K562 (cell line): ENCODE results near the gene SNAPC5. TPM values are rescaled to one million over a fixed set of nuclear protein-coding genes. Genes with fewer than 3 reads are reported as not detected.

ENCODE experiments used
- ATAC-seq: fragments of 200-7000 bp; cut with Tn5 transposase; 3 replicates; pipeline ENCODE4 v1.9.1; 2020; ENCODE audit warnings: moderate library complexity
- BruUV-seq: library from RNA; stranded (reverse); fragments of 400-500 nt; replicated peaks from 2 replicates; lab custom pipeline; 2021; lab: Mats Ljungman, UMichigan
- CTCF ChIA-PET: fragments of 300-600 bp; formaldehyde crosslinking; extraction: SDS; loops from one replicate; lab custom pipeline; 2021; ENCODE audit warnings: low intra/inter-chr PET ratio; lab: Yijun Ruan, JAX
- POLR2A ChIA-PET: fragments of 300-600, 350-650 bp; sonication (Branson Sonifier 250); formaldehyde crosslinking; extraction: SDS; loops from one replicate; lab custom pipeline; 2021; ENCODE audit warnings: antibody characterized with exemption, inconsistent platforms; lab: Yijun Ruan, JAX
- DNase-seq, 4 experiments: peaks; one replicate each; pipeline versions ENCODE4 v3.0.0 to v3.0.0-alpha.2; 2011 to 2018; ENCODE audit warnings: low spot score in 3 of 4, mixed read lengths in 3 of 4; ENCODE audit errors: extremely low read depth in 1 of 4
- FAIRE-seq: peaks from 2 replicates; lab custom pipeline; 2011; peaks lifted over from hg19 to GRCh38; lab: Jason Lieb, UNC
- H2AFZ ChIP-seq: 2 replicates; pipeline ENCODE4 v1.6.0; 2011; ENCODE audit warnings: low read depth, low read length, control low read depth, inconsistent platforms
- H3K27ac ChIP-seq: fragments of 200-600 bp; 3 replicates; pipeline ENCODE4 v1.8.0; 2011; ENCODE audit warnings: low read depth, mild to moderate bottlenecking, control low read depth, inconsistent platforms, low read length, moderate library complexity, mixed read lengths; ENCODE audit errors: extremely low read depth
- H3K27me3 ChIP-seq, 2 experiments: fragments of 300-600 bp in 1 of 2; 2 replicates in 1 of 2; 3 replicates in 1 of 2; pipeline versions ENCODE4 v1.6.0 to v1.8.0; 2011; ENCODE audit warnings: inconsistent platforms in 2 of 2, low read length in 2 of 2, mild to moderate bottlenecking in 1 of 2, mixed read lengths in 1 of 2, moderate library complexity in 1 of 2; ENCODE audit not compliant: control insufficient read depth in 2 of 2, insufficient read depth in 2 of 2
- H3K36me3 ChIP-seq: fragments of 300-600 bp; 3 replicates; pipeline ENCODE4 v1.8.0; 2011; ENCODE audit warnings: mild to moderate bottlenecking, low read length, inconsistent platforms; ENCODE audit not compliant: control insufficient read depth, insufficient read depth
- H3K4me1 ChIP-seq, 2 experiments: fragments of 200-600 bp in 1 of 2; replicated peaks in 1 of 2; 2 replicates in 1 of 2; 3 replicates in 1 of 2; pipeline versions ENCODE4 v1.5.1 to v1.8.0; 2011; ENCODE audit warnings: inconsistent platforms in 2 of 2, low read length in 2 of 2, mild to moderate bottlenecking in 1 of 2, mixed read lengths in 1 of 2, moderate library complexity in 1 of 2; ENCODE audit not compliant: control insufficient read depth in 2 of 2, insufficient read depth in 2 of 2
- H3K4me2 ChIP-seq: 2 replicates; pipeline ENCODE4 v1.6.1; 2011; ENCODE audit warnings: low read length, control low read depth, inconsistent platforms, mixed read lengths; ENCODE audit not compliant: insufficient read depth
- H3K4me3 ChIP-seq: fragments of 200-600 bp; sonication (generic), shearing (Covaris generic); 2 replicates; pipeline ENCODE4 v1.5.1; 2016; ENCODE audit warnings: control low read depth, inconsistent platforms
- H3K79me2 ChIP-seq: fragments of 200-600 bp; 3 replicates; pipeline ENCODE4 v1.8.0; 2011; ENCODE audit warnings: low read length, inconsistent platforms; ENCODE audit not compliant: control insufficient read depth, insufficient read depth
- H3K9ac ChIP-seq, 2 experiments: 2 replicates each; pipeline versions ENCODE4 v1.6.0 to v1.6.1; 2011; ENCODE audit warnings: low read depth in 2 of 2, low read length in 2 of 2, control low read depth in 1 of 2, inconsistent platforms in 1 of 2, mild to moderate bottlenecking in 1 of 2, mixed read lengths in 1 of 2; ENCODE audit not compliant: insufficient read depth in 1 of 2
- H3K9me1 ChIP-seq: one replicate; pipeline ENCODE4 v1.6.0; 2011; ENCODE audit warnings: inconsistent platforms, mild to moderate bottlenecking, low read length, moderate library complexity; ENCODE audit not compliant: control insufficient read depth, insufficient read depth
- H3K9me3 ChIP-seq: replicated peaks from 2 replicates; pipeline ENCODE4 v1.5.1; 2011; ENCODE audit warnings: low read depth, low read length, inconsistent platforms; ENCODE audit not compliant: control insufficient read depth, insufficient read depth
- H4K20me1 ChIP-seq: replicated peaks from 2 replicates; pipeline ENCODE4 v1.6.1; 2011; ENCODE audit warnings: low read length, inconsistent platforms, mixed read lengths; ENCODE audit not compliant: control insufficient read depth, insufficient read depth
- BRD9 ChIP-seq: fragments of 450-650 bp; IDR thresholded peaks from 2 replicates; pipeline ENCODE4 v1.6.1; 2018; ENCODE audit warnings: low read depth; ENCODE audit not compliant: partially characterized antibody
- EP400 ChIP-seq: fragments of 450-650 bp; IDR thresholded peaks from 2 replicates; pipeline ENCODE4 v1.6.1; 2017; ENCODE audit warnings: antibody characterized with exemption, mild to moderate bottlenecking, moderate library complexity
- MTA2 ChIP-seq: fragments of 450-650 bp; IDR thresholded peaks from 2 replicates; pipeline ENCODE4 v1.6.1; 2016; ENCODE audit warnings: low read depth
- NEUROD1 ChIP-seq: fragments of 150-350 bp; IDR thresholded peaks from 2 replicates; pipeline ENCODE4 v1.6.1; 2014; ENCODE audit warnings: borderline replicate concordance, low read length, low read depth; ENCODE audit not compliant: partially characterized antibody
- NFE2 ChIP-seq: IDR thresholded peaks from 2 replicates; pipeline ENCODE4 v1.6.1; 2014; ENCODE audit warnings: antibody characterized with exemption, low read depth
- NFIC ChIP-seq: fragments of 450-650 bp; IDR thresholded peaks from 2 replicates; pipeline ENCODE4 v1.6.1; 2017; ENCODE audit warnings: mild to moderate bottlenecking, inconsistent platforms
- PTTG1 ChIP-seq: fragments of 450-650 bp; IDR thresholded peaks from 2 replicates; pipeline ENCODE4 v1.6.1; 2016; ENCODE audit warnings: low read depth, mild to moderate bottlenecking, missing genetic modification characterization, missing compliant biosample characterization
- TAF15 ChIP-seq: fragments of 200-400 bp; formaldehyde crosslinking; IDR thresholded peaks from 2 replicates; pipeline ENCODE4 v1.6.1; 2017; ENCODE audit warnings: mild to moderate bottlenecking, low read depth, low read length, moderate library complexity
- THRAP3 ChIP-seq: fragments of 450-650 bp; IDR thresholded peaks from 2 replicates; pipeline ENCODE4 v1.6.1; 2016; ENCODE audit warnings: mild to moderate bottlenecking, inconsistent platforms, borderline replicate concordance
- YBX1 ChIP-seq: fragments of 450-650 bp; IDR thresholded peaks from 2 replicates; pipeline ENCODE4 v1.7.1; 2016; ENCODE audit warnings: mild to moderate bottlenecking
- ZFP30 ChIP-seq: fragments of 250-450 bp; sonication (Bioruptor Pico); IDR thresholded peaks from 2 replicates; pipeline ENCODE4 v1.8.0; 2022; ENCODE audit warnings: moderate library complexity, mild to moderate bottlenecking, inconsistent platforms, borderline replicate concordance
- WGBS: fragments of 100-300 bp; shearing (Covaris generic); methylation state at CpG from one replicate; pipeline ENCODE4 v1.1.6; 2016; ENCODE audit warnings: low coverage, mixed read lengths; ENCODE audit not compliant: insufficient coverage; ENCODE audit errors: missing lambda C conversion rate; 5-methylcytosine and 5-hydroxymethylcytosine counted together
- in situ Hi-C: fragments of 300-500 bp; cut with MboI; formaldehyde crosslinking; loops from 4 replicates; pipeline ENCODE4 v1.15.0; 2018; ENCODE audit warnings: inconsistent platforms, mixed read lengths
- intact Hi-C: fragments of 100-400 bp; cut with micrococcal nuclease; formaldehyde crosslinking; loops from 2 replicates; pipeline ENCODE4 v1.14.2; 2022
- polyA plus RNA-seq, 8 experiments: library from polyadenylated mRNA; depleted of rRNA in 4 of 8; stranded (reverse) in 5 of 8; unstranded in 3 of 8; fragments of >200 nt; fragmentation: Nextera tagmentation in 2 of 8; fragmentation: Illumina TruSeq in 1 of 8; extraction: Ambion mirVana in 2 of 8; extraction: Trizol in 1 of 8; gene quantifications; 2 replicates each; pipeline versions ENCODE4 v1.2.1 to v1.2.3, GENCODE V29; 2011 to 2014; ENCODE audit warnings: inconsistent platforms in 1 of 8, missing spikeins in 1 of 8
- total RNA-seq, 7 experiments: library from RNA; depleted of rRNA in 6 of 7; stranded (reverse); fragments of >200 nt in 6 of 7; fragmentation: Illumina TruSeq in 2 of 7; extraction: Trizol in 2 of 7; gene quantifications; 2 replicates each; pipeline versions ENCODE4 v1.2.1 to v1.2.3, GENCODE V29; 2011 to 2021; ENCODE audit warnings: low replicate concordance in 1 of 7
- TF ChIP-seq, protein P1 (sequence below): fragments of 250-450 bp; sonication (Bioruptor Pico); IDR thresholded peaks from 2 replicates; pipeline ENCODE4 v1.4.0; 2020; ENCODE audit warnings: mild to moderate bottlenecking, moderate library complexity
- TF ChIP-seq, protein P2 (sequence below): fragments of 450-650 bp; formaldehyde crosslinking; IDR thresholded peaks from 2 replicates; pipeline ENCODE4 v1.4.0; 2020; ENCODE audit warnings: mild to moderate bottlenecking, moderate library complexity
- TF ChIP-seq, protein P3 (sequence below): fragments of 250-450 bp; sonication (Bioruptor Pico); IDR thresholded peaks from 2 replicates; pipeline ENCODE4 v1.5.1; 2021; ENCODE audit warnings: mild to moderate bottlenecking

SNAPC5 gene
- total and polyA plus RNA-seq, 9 of the 15 experiments (the other 6 are each of a cell fraction or from before 2014, with no cell fraction given): 52.8 to 155 (median 96.5) TPM

DNA sequence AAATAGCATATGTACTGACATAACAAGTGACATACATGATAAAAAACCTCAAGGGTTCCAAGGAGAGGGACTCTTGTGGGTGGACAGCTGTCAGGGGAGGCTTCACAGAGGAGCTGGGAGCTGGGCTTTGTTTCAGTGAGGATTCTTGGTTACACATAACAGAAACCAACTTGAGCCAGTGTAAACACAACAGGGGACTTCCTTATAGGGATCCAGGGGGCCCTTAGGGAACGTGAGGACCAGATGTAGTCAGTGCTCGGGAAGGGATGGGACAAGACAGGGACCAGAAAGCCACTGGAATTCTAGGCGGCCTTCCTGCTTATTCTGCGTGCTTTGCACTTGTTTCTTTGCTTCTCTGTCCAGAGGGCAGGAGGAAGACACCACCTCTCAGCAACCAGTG, 34.9 kb downstream of the SNAPC5 start:
- Histone ChIP-seq H2AFZ (no peak overlapping the region), H3K9me3 (no peaks in the 10 kb centered on the region; the same call in 1 of the 2 replicates), H3K4me1 (no peaks in the 10 kb centered on the region), H3K9ac (no peak overlapping the region), H4K20me1 (no peaks in the 10 kb centered on the region), H3K27me3 (no peaks in the 10 kb centered on the region), H3K9me1 (no peaks in the 10 kb centered on the region), H3K36me3 (peaks cover 14% of the 10 kb centered on the region; the same call in 2 of the 3 replicates), H3K27ac (no peak overlapping the region), H3K79me2 (no peaks in the 10 kb centered on the region), H3K4me3 (no peak overlapping the region), H3K4me2 (no peak overlapping the region)
- FAIRE-seq (no peak), DNase-seq (no peak), ATAC-seq (no peak)
- TF ChIP-seq NFE2: no peak
- TF ChIP-seq TAF15: no peak
- no peak for TF ChIP-seq MTA2
- TF ChIP-seq, protein P1, sequence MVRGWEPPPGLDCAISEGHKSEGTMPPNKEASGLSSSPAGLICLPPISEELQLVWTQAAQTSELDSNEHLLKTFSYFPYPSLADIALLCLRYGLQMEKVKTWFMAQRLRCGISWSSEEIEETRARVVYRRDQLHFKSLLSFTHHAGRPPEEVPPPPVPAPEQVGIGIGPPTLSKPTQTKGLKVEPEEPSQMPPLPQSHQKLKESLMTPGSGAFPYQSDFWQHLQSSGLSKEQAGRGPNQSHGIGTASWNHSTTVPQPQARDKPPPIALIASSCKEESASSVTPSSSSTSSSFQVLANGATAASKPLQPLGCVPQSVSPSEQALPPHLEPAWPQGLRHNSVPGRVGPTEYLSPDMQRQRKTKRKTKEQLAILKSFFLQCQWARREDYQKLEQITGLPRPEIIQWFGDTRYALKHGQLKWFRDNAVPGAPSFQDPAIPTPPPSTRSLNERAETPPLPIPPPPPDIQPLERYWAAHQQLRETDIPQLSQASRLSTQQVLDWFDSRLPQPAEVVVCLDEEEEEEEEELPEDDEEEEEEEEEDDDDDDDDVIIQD (CRISPR knock-in tag): no peak
- no peak for TF ChIP-seq YBX1
- no peak for TF ChIP-seq ZFP30 (CRISPR knock-in tag)
- TF ChIP-seq BRD9: no peak
- no peak for TF ChIP-seq PTTG1 (tag)
- no peak for TF ChIP-seq NFIC
- TF ChIP-seq NEUROD1: no peak
- TF ChIP-seq, protein P2, sequence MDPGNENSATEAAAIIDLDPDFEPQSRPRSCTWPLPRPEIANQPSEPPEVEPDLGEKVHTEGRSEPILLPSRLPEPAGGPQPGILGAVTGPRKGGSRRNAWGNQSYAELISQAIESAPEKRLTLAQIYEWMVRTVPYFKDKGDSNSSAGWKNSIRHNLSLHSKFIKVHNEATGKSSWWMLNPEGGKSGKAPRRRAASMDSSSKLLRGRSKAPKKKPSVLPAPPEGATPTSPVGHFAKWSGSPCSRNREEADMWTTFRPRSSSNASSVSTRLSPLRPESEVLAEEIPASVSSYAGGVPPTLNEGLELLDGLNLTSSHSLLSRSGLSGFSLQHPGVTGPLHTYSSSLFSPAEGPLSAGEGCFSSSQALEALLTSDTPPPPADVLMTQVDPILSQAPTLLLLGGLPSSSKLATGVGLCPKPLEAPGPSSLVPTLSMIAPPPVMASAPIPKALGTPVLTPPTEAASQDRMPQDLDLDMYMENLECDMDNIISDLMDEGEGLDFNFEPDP: no peak
- TF ChIP-seq, protein P3, sequence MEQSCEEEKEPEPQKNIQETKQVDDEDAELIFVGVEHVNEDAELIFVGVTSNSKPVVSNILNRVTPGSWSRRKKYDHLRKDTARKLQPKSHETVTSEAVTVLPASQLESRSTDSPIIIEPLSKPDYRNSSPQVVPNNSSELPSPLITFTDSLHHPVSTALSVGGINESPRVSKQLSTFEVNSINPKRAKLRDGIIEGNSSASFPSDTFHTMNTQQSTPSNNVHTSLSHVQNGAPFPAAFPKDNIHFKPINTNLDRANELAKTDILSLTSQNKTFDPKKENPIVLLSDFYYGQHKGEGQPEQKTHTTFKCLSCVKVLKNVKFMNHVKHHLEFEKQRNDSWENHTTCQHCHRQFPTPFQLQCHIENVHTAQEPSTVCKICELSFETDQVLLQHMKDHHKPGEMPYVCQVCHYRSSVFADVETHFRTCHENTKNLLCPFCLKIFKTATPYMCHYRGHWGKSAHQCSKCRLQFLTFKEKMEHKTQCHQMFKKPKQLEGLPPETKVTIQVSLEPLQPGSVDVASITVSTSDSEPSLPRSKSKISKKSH (CRISPR knock-in tag): no peak
- no peak for TF ChIP-seq EP400
- no peak for TF ChIP-seq THRAP3
- intact Hi-C loops: no loop called here
- POLR2A ChIA-PET: interaction anchor here (0.7 to 1.0 kb wide), 2 partner anchors 24 to 59 kb away, joined by 3 read pairs; no protein-coding TSS in a partner anchor
- WGBS: 93% methylated on average over 4 of the region's 4 CpGs
- BruUV-seq: no TSS peak
- CTCF ChIA-PET: no interaction called here
- in situ Hi-C loops: no loop called here
